ENCODE results near the gene ARG2.

DNA sequence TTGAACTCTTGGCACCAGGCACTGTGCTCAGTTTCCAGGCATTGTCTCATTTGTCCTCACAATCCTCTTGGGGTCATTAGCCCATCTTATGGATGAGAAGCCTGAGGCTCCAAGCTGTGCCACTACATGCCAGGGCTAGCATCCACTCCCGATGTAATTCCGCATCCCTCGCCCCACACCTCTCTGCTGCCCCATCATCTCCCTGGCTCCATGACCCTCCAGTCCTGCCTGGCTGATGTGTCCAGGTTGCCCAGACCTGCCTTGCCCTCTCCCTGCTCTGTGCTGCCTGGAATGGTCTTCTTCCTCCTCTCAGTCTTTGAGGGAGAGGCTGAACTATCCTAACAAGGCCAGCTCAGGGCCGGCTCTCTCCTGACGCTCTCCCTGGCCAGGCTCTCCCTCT is 47.1 kb upstream of the ARG2 start:
- no peak for TF ChIP-seq EZH2phosphoT487 (IDR thresholded peaks at IDR 0.05; ENCODE audit: low read length)
- TF ChIP-seq, protein P1, sequence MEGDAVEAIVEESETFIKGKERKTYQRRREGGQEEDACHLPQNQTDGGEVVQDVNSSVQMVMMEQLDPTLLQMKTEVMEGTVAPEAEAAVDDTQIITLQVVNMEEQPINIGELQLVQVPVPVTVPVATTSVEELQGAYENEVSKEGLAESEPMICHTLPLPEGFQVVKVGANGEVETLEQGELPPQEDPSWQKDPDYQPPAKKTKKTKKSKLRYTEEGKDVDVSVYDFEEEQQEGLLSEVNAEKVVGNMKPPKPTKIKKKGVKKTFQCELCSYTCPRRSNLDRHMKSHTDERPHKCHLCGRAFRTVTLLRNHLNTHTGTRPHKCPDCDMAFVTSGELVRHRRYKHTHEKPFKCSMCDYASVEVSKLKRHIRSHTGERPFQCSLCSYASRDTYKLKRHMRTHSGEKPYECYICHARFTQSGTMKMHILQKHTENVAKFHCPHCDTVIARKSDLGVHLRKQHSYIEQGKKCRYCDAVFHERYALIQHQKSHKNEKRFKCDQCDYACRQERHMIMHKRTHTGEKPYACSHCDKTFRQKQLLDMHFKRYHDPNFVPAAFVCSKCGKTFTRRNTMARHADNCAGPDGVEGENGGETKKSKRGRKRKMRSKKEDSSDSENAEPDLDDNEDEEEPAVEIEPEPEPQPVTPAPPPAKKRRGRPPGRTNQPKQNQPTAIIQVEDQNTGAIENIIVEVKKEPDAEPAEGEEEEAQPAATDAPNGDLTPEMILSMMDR (IDR thresholded peaks at IDR 0.05; ENCODE audit: low read length) = no peak
- TF ChIP-seq EZH2 (optimal IDR thresholded peaks at IDR 0.05; ENCODE audit: low read depth, low read length) = no peak
